ENCODE results near the gene G2E3. TPM values are rescaled to one million over a fixed set of nuclear protein-coding genes. Genes with fewer than 3 reads are reported as not detected.

Gene G2E3
- total and polyA plus RNA-seq, 2 of the 13 experiments (the other 11 are each of a cell fraction or from before 2014, with no cell fraction given), result 22.8 to 63.0 TPM

DNA sequence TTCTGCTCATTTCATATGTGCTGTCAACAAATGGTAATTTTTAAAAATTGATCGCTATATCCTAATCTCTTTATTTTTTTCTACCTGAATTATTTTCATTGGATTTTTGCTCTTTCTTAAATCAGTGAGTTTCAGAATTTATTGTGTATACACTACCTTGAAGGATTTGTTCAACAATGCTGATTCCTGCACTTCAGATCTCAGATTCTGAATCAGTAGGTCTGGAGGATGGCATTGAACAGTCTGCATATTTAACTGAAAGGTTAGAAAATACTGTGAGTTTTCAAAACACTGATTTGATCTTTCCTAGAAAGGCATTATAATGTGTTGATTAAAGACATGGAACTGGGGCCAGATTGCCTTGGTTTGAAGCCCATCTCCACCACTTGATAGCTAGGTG, 1.6 kb downstream of the G2E3 start:
- Histone ChIP-seq H3K4me2 (ENCODE audit: low read depth, low read length) (peak overlapping the region; percentile 89), H3K4me3 (replicated peaks in 1 of 3; ENCODE audit: insufficient read depth in 1 of 3, low read depth in 2 of 3, low read length in 3 of 3) (peak overlapping the region; percentile 87 to 98 (median 98); a peak in 5 of 6 replicates), H3K4me1 (ENCODE audit: insufficient read depth, low read length) (peaks cover 34% of the 10 kb centered on the region), H3K9me3 (ENCODE audit: low read length) (no peaks in the 10 kb centered on the region), H2AFZ (ENCODE audit: low read length) (no peak overlapping the region), H3K79me2 (ENCODE audit: insufficient read depth, low read length) (peaks cover 64% of the 10 kb centered on the region), H3K9ac (ENCODE audit: insufficient read depth, low read depth, low read length) (peak overlapping the region; percentile 92), H4K20me1 (ENCODE audit: insufficient read depth, low read length) (peaks cover 22% of the 10 kb centered on the region), H3K27ac (ENCODE audit: extremely low read length, insufficient read depth, low read length) (no peak overlapping the region), H3K36me3 (replicated peaks in 1 of 2; ENCODE audit: control insufficient read depth in 1 of 2, insufficient read depth in 2 of 2, low read length in 2 of 2) (0 out of 5 replicates have a peak, but pooled peaks cover 0 to 4% of the 10 kb centered on the region in 2 experiments), H3K27me3 (ENCODE audit: control insufficient read depth in 1 of 2, insufficient read depth in 2 of 2, low read length in 2 of 2) (no peaks in the 10 kb centered on the region; a peak in 1 of 5 replicates)
- 81% methylated on average over 1 of the region's 1 CpG for WGBS (ENCODE audit: low lambda C conversion rate)
- BruUV-seq (replicated peaks), result no TSS peak
- ATAC-seq (no peak), FAIRE-seq (no peak), DNase-seq (ENCODE audit: low spot score) (no peak)
- intact Hi-C loops (cut with micrococcal nuclease; ENCODE audit: unreplicated experiment), result no loop called here
- ChIA-PET CTCF (ENCODE audit: low intra/inter-chr PET ratio, low total read pairs) (no interaction called here), POLR2A (no interaction called here)
- in situ Hi-C loops (cut with HindIII; ENCODE audit: extremely low pct_ligation_motif_present, low pct_unique_long_range_greater_than_20kb), result no loop called here
- 0 out of 2 replicates have a peak, but pooled peaks have one; percentile 6 for TF ChIP-seq PPARG (CRISPR knock-in tag; conservative IDR thresholded peaks at IDR 0.05)
- TF ChIP-seq SMYD3 (CRISPR knock-in tag; IDR thresholded peaks at IDR 0.05), result peak; percentile 65; the same call in 1 of the 2 replicates
- 0 out of 2 replicates have a peak, but pooled peaks have one; percentile 42 for TF ChIP-seq ARID2 (CRISPR knock-in tag; IDR thresholded peaks at IDR 0.05; ENCODE audit: borderline replicate concordance)
- no peak for TF ChIP-seq ATF5 (CRISPR knock-in tag; IDR thresholded peaks at IDR 0.05; ENCODE audit: low read depth)
- TF ChIP-seq TARDBP (CRISPR knock-in tag; IDR thresholded peaks at IDR 0.05), result 0 out of 2 replicates have a peak, but pooled peaks have one; percentile 10
- 0 out of 4 replicates have a peak, but pooled peaks of 1 of the 2 experiments have one; percentile 0 for TF ChIP-seq KLF16 (CRISPR knock-in tag; IDR thresholded peaks at IDR 0.05)
- TF ChIP-seq RXRA (CRISPR knock-in tag; IDR thresholded peaks at IDR 0.05), result no peak
